Hematopoietic multipotent progenitor cell treated with erythropoietin and hydrocortisone succinate and interleukin-3 and kit ligand, for 17 days (in vitro differentiated cells): Measurements from ENCODE around the gene TOM1.
"Not testable (repeated sequence)": the region's sequence is repeated elsewhere in the genome, so short reads cannot be mapped to it uniquely, and the experiment has no call there.

Experiments
- DNase-seq: peaks from one replicate; pipeline ENCODE4 v3.0.0-alpha.2; 2015; ENCODE audit warnings: low spot score

The TOM1 gene

GRCh38 chr22:35345808-35346505 lies 46.3 kb downstream of the TOM1 start:
- DNase-seq: no peak

DNA sequence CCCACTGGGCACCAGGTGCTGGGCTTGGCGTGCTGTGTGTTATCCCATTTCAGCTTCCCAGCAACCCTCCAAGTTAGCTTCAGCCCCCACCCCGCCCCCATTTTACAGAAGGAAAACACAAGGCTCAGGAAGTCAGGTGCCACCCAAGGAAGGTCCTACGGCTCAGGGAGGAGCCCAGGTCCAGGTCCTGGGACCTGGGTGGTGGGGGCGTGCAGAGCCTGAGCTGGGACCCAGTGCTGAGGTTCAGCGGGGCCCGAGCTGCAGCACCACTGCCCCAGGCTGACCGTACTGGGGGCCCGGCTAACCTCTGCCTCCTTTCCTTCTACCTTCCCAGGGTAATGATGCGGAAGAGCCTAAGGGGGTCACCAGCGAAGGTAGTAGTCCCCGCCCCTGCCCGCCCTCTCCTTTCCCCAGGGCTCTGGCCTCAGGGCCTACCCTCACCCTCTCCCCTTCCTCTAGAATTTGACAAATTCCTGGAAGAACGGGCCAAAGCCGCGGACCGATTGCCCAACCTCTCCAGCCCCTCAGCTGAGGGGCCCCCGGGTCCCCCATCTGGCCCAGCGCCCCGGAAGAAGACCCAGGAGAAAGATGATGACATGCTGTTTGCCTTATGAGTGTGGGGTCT lies 47.0 kb downstream of the TOM1 start:
- no peak for DNase-seq

GRCh38 chr22:35347462-35347861 lies 47.8 kb downstream of the TOM1 start:
- DNase-seq: no peak

DNA sequence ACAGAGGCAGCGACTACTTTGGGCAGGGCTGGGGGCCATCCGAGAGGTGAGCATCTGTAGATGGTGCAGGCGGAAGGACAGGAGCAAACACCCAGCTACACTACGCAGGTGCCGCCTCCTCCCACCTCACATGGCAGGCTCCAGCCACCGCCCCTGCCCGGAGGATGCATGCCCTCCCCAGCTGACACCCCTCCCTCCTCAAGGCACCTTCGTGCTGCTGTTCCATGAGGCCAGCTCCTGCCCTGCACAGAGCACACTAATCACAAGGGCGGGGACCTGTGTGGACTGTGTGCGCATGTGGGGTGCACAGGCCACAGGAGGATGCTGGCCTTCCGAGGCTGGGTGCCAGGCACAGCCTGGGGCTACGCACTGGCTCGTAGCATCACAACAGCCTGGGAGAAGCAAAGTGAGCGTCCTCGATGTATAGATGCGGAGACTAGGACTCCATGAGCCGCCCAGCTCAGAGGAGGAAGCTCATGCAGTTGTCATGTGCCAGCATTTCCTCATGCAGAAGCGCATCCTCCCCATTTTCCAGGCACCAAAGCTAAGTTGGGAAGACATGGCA lies 48.4 kb downstream of the TOM1 start:
- no peak for DNase-seq

GRCh38 chr22:35348703-35349102 lies 49.0 kb downstream of the TOM1 start:
- DNase-seq: no peak

- DNase-seq: no peak
Measured at GRCh38 chr22:35349368-35349703, 49.6 kb downstream of the TOM1 start.

- DNase-seq: no peak
Measured at GRCh38 chr22:35349704-35350538, 50.2 kb downstream of the TOM1 start.

DNA sequence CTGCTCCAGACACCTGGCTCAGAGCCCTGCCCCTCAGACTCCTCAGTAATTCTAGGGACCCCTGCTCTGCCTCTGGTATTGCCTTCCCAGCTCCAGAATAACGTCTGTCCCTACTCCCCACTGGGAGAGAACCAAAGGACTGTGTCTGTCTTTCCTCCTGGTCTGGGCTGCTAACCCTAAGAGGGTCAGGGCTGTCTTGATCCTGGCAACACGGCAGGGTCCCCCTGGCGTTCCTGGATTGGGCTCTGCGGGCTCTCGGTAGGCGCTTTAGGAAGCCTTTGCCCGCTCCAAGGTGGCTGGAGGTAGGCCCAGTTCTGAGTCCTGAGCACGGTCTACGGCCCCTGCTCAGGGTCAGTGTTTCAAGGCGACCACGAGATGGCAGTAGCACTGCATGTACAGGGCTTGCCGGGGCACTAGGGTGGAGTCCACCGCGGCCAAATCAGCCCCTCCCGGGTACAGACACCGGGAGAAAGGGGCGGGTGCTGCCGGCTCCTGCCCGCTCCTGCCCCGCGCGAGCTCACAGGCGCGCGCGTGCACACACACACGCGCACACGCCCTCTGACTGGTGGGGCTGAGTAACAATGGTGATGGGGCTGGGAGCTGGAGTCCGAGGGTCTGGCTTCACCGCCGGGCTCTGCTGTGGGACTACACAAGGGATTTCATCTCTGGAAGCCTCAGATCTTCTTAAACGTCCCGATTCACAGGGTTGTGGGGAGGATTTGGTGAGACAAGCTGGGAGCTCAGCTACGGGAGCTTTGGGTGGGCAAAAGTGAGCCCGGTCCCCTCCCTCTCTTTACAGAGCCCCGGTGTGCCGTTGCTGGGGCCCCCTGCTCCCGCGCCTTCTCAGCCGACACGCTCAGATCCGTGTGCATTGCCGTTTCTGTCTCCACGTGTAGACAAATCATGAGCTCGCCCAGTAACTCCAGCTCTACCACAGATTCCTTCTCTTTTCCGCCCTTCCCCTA lies 51.1 kb downstream of the TOM1 start:
- peak; percentile 94 for DNase-seq

- peak; percentile 59 for DNase-seq
Measured at GRCh38 chr22:35352214-35353111, 52.8 kb downstream of the TOM1 start.

DNA sequence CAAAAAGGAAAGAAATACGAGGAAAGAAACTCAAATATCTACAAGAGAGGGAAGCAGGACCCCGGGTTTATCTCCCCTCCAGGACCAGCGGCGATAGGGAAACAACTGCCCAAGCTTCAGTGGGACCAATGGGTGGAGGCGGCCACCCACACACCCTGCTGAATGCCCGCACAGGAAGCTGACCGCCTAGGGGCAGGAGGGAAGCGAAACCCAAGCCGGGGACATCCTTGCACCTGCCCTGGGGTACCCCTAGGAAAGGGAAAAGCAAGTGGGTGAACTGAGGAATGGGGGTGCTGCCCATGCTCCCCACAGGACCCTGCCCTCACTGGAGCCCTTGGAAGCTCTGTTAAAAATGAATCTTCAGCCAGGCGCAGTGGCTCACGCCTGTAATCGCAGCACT lies 53.6 kb downstream of the TOM1 start:
- no peak for DNase-seq

DNA sequence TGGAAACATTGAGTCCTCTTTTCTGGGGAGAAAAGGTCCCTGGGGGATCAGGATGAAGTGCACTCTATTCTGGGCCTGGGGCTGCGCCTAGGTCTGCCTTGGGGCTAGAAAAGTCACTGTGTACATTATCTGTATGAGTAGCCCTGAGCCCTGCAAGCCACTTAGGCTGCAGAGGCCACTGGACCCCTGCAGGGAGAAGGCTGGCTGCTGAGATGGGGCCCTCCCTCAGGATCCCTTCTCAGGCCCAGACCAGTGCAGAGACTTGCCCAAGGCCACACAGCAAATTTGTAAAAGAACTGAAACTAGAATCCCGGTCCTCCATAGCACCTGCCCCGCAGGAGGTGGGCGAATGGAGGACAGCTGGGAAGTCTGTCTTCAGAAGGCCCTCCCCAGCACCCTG lies 54.4 kb downstream of the TOM1 start:
- DNase-seq: no peak

- DNase-seq: peak; percentile 36
Measured at GRCh38 chr22:35357883-35358621, 58.4 kb downstream of the TOM1 start.

DNA sequence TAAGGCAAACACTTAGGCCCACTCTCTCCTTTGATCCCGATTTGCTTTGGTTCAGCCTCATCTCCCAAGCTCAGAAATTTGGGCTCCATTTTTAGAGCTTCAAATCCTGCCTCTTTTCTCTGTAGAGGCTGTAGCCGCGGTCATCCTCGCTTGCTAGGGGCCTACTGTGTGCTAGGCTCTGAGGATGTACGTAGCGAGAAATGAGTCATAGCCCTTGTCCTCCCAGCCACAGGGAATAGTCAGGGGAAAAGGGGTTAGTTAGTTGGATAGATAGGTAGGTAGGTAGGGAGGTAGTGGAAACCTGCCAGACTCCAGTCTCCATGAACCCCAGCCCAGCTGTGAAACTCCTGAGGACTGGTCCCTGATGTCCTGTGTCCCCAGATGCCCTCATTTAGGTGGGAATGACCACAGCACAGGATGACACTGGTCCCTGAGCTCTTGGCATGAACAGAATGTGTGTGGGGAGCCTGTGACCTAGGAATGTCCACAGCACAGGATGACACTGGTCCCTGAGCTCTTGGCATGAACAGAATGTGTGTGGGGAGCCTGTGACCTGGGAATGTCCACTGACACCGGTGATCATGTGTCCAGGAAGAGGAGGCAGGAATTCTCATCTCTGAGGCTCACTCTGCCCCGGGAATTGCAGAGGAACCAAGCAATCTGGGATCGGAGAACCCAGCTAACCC lies 59.8 kb downstream of the TOM1 start:
- no peak for DNase-seq

DNA sequence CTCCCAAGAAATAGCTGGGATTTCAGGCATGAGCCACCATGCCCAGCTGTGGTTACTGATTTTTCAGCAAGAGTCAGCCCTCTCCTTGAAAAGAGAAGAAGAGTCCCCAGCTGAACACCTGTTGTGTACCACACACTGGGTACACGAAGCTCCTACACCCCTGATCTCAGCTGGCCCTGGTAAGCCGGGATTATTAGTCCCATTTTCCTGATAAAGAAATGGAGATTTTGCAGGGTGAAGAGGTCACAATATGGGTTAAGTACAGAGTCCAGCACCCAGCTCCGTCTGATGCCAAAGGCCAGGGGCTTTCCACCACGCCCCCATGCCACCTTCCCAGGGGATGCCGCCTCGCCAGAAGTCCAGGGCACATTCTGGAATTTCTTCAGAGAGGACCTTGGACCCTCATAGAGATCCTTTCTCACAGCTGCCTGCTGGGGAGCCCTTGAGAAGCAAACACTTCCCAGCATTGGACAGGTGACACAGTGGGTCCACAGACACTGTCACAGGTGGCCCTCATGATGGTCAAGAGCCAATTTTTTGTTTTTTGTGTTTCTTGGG lies 61.4 kb downstream of the TOM1 start:
- DNase-seq: no peak

- DNase-seq: no peak
Measured at GRCh38 chr22:35363566-35364086, 63.9 kb downstream of the TOM1 start.

DNA sequence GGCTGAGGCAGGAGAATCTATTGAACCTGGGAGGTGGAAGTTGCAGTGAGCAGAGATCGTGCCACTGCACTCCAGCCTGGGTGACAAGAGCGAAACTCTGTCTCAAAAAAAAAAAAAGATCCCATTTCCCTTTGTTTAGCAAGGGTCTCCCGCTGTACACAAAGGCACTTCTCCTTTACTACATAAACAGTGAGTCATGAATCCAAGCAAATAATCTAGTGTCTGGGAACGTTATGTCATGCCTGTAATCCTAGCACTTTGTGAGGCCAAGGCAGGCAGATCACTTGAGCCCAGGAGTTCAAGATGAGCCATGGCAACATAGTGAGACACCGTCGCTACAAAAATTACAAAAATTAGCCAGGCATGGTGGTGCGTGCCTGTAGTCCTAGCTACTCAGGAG lies 64.5 kb downstream of the TOM1 start:
- not testable (repeated sequence) for DNase-seq

DNA sequence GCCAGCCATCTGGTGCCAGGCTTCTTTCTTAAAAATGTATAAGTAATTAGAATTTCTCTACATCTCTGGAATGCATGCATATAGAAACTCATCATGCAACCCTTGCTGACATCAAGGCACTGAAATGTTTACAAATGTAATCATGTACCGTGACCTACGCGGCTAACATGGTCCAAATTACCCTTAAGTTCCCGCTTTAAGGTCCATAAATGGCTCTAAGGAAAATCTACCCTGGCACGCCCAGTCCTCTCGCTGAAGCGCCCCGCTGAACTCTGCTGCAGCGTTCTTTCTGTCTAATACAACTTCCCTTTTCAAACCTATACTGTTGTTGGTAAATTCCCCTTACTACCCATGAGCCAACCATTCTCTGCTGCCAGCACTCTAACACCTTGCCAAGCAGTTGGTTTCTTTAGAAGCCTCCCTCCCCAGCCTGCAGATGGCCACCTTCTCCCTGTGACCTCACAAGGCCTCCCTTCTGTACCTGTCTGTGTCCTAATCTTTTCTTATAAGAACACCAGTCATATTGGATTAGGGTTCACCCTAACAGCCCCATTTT lies 67.7 kb downstream of the TOM1 start:
- peak; percentile 79 for DNase-seq

DNA sequence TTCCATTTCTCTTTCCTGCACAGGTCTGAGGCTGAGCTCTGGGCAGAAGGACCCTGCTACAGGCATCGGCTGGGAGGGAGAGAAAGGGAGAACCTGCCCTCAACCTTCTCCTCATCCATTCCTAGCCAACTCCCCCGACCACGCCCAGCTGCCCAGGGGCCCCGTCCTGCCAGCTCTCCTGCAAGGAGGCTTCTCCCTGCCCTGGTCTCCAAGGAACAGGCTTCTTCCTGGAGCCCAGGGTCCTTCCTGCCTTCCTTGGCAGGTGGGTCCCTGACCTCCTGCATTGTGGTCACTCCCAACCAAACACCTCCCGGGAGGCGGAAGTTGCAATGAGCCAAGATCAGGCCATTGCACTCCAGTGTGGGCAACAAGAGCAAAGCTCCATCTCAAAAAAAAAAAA lies 68.7 kb downstream of the TOM1 start:
- no peak for DNase-seq
